Duodenal mucosa (tissue), 2 donors: ENCODE measurements around the gene AMOTL1.

ENCODE experiments used
- H3K27ac ChIP-seq: one replicate; pipeline ENCODE4 v1.7.0; 2013; ENCODE audit warnings: low read depth, low read length
- H3K27me3 ChIP-seq, 2 donors: one replicate each; pipeline ENCODE4 v1.7.0; 2013; ENCODE audit warnings: low read length in 2 of 2, control low read depth in 1 of 2; ENCODE audit not compliant: insufficient read depth in 2 of 2, control insufficient read depth in 1 of 2
- H3K36me3 ChIP-seq, 2 donors: one replicate each; pipeline ENCODE4 v1.7.0; 2013; ENCODE audit warnings: low read length in 2 of 2, control low read depth in 1 of 2; ENCODE audit not compliant: insufficient read depth in 2 of 2, control insufficient read depth in 1 of 2
- H3K4me1 ChIP-seq, 2 donors: one replicate each; pipeline ENCODE4 v1.7.0; 2013; ENCODE audit warnings: low read length in 2 of 2, control low read depth in 1 of 2; ENCODE audit not compliant: insufficient read depth in 2 of 2, control insufficient read depth in 1 of 2
- H3K4me3 ChIP-seq, 2 donors: one replicate each; pipeline ENCODE4 v1.7.0; 2013; ENCODE audit warnings: low read length in 2 of 2, low read depth in 1 of 2
- H3K9ac ChIP-seq, 2 donors: one replicate each; pipeline ENCODE4 v1.7.0; 2013; ENCODE audit warnings: low read length in 2 of 2, low read depth in 1 of 2
- H3K9me3 ChIP-seq, 2 donors: one replicate each; pipeline ENCODE4 v1.7.0; 2013; ENCODE audit warnings: low read length in 2 of 2, control low read depth in 1 of 2; ENCODE audit not compliant: control insufficient read depth in 1 of 2

Gene AMOTL1

GRCh38 chr11:94831529-94831928, 63.4 kb downstream of the AMOTL1 start:
- Histone ChIP-seq H3K9ac (no peak overlapping the region), H3K4me1 (no peaks in the 10 kb centered on the region), H3K36me3 (peaks cover 0 to 6% of the 10 kb centered on the region in 2 donors), H3K4me3 (no peak overlapping the region), H3K27ac (no peak overlapping the region), H3K9me3 (no peaks in the 10 kb centered on the region), H3K27me3 (no peaks in the 10 kb centered on the region)

- Histone ChIP-seq H3K9me3 (no peaks in the 10 kb centered on the region), H3K4me3 (no peak overlapping the region), H3K4me1 (no peaks in the 10 kb centered on the region), H3K36me3 (peaks cover 0 to 6% of the 10 kb centered on the region in 2 donors), H3K9ac (no peak overlapping the region), H3K27ac (no peak overlapping the region), H3K27me3 (no peaks in the 10 kb centered on the region)
These were observed 64.6 kb downstream of the AMOTL1 start for GRCh38 chr11:94832604-94833235.

GRCh38 chr11:94834911-94835593, 66.9 kb downstream of the AMOTL1 start:
- H3K36me3 ChIP-seq: peaks cover 4 to 6% of the 10 kb centered on the region in 2 donors
- no peaks in the 10 kb centered on the region for H3K4me1 ChIP-seq
- no peak overlapping the region for H3K27ac ChIP-seq
- no peaks in the 10 kb centered on the region for H3K27me3 ChIP-seq
- no peak overlapping the region for H3K9ac ChIP-seq
- no peak overlapping the region for H3K4me3 ChIP-seq
- H3K9me3 ChIP-seq: no peaks in the 10 kb centered on the region

GRCh38 chr11:94835594-94835927, 67.4 kb downstream of the AMOTL1 start:
- Histone ChIP-seq H3K4me1 (no peaks in the 10 kb centered on the region), H3K4me3 (no peak overlapping the region), H3K9ac (no peak overlapping the region), H3K36me3 (peaks cover 4 to 6% of the 10 kb centered on the region in 2 donors), H3K27me3 (no peaks in the 10 kb centered on the region), H3K9me3 (no peaks in the 10 kb centered on the region), H3K27ac (no peak overlapping the region)

- Histone ChIP-seq H3K36me3 (peaks cover 4 to 5% of the 10 kb centered on the region in 2 donors), H3K4me1 (no peaks in the 10 kb centered on the region), H3K4me3 (no peak overlapping the region)
These were observed 69.2 kb downstream of the AMOTL1 start for GRCh38 chr11:94837317-94837716.

GRCh38 chr11:94838027-94838731, 70.0 kb downstream of the AMOTL1 start:
- peaks cover 0 to 4% of the 10 kb centered on the region in 2 donors for H3K36me3 ChIP-seq
- H3K4me3 ChIP-seq: no peak overlapping the region
- no peaks in the 10 kb centered on the region for H3K4me1 ChIP-seq
- H3K9ac ChIP-seq: no peak overlapping the region
- H3K27me3 ChIP-seq: no peaks in the 10 kb centered on the region
- H3K9me3 ChIP-seq: no peaks in the 10 kb centered on the region
- no peak overlapping the region for H3K27ac ChIP-seq

More at GRCh38 chr11:94837317-94837716, 69.2 kb downstream of the AMOTL1 start:
- no peaks in the 10 kb centered on the region for H3K27me3 ChIP-seq
- no peaks in the 10 kb centered on the region for H3K9me3 ChIP-seq
- H3K27ac ChIP-seq: no peak overlapping the region
- no peak overlapping the region for H3K9ac ChIP-seq

- Histone ChIP-seq H3K9me3 (no peaks in the 10 kb centered on the region), H3K4me1 (no peaks in the 10 kb centered on the region), H3K4me3 (no peak overlapping the region), H3K9ac (no peak overlapping the region), H3K27ac (no peak overlapping the region), H3K27me3 (no peaks in the 10 kb centered on the region), H3K36me3 (peaks cover 0 to 4% of the 10 kb centered on the region in 2 donors)
These were observed 72.1 kb downstream of the AMOTL1 start for GRCh38 chr11:94840209-94840608.

GRCh38 chr11:94844031-94844430, 75.9 kb downstream of the AMOTL1 start:
- H3K4me1 ChIP-seq: no peaks in the 10 kb centered on the region
- no peak overlapping the region for H3K9ac ChIP-seq
- H3K27me3 ChIP-seq: no peaks in the 10 kb centered on the region
- no peak overlapping the region for H3K27ac ChIP-seq
- no peak overlapping the region for H3K4me3 ChIP-seq
- no peaks in the 10 kb centered on the region for H3K9me3 ChIP-seq
- peaks cover 0 to 2% of the 10 kb centered on the region in 2 donors for H3K36me3 ChIP-seq

GRCh38 chr11:94845622-94846021, 77.5 kb downstream of the AMOTL1 start:
- Histone ChIP-seq H3K27me3 (no peaks in the 10 kb centered on the region), H3K27ac (no peak overlapping the region), H3K36me3 (peaks cover 0 to 5% of the 10 kb centered on the region in 2 donors), H3K9me3 (no peaks in the 10 kb centered on the region), H3K4me1 (no peaks in the 10 kb centered on the region), H3K9ac (no peak overlapping the region), H3K4me3 (no peak overlapping the region)

- Histone ChIP-seq H3K4me1 (no peaks in the 10 kb centered on the region), H3K9ac (no peak overlapping the region), H3K36me3 (peaks cover 0 to 18% of the 10 kb centered on the region in 2 donors), H3K4me3 (no peak overlapping the region), H3K27me3 (no peaks in the 10 kb centered on the region), H3K9me3 (no peaks in the 10 kb centered on the region), H3K27ac (no peak overlapping the region)
These were observed 81.7 kb downstream of the AMOTL1 start for GRCh38 chr11:94849839-94850238.
